K562 (cell line): Measurements from ENCODE around the gene RIOK3. TPM values are rescaled to one million over a fixed set of nuclear protein-coding genes. Genes with fewer than 3 reads are reported as not detected.

Experiments
- BCOR ChIP-seq: fragments of 450-650 bp; IDR thresholded peaks from 2 replicates; pipeline ENCODE4 v1.6.1; 2016
- GTF2A2 ChIP-seq: IDR thresholded peaks from 2 replicates; pipeline ENCODE4 v1.6.1; 2016; ENCODE audit warnings: mild to moderate bottlenecking, missing genetic modification characterization, missing compliant biosample characterization
- MAFF ChIP-seq: IDR thresholded peaks from 2 replicates; pipeline ENCODE4 v1.6.1; 2012; ENCODE audit warnings: low read length, improper control_type of control experiment
- MTF1 ChIP-seq: fragments of 250-450 bp; sonication (Bioruptor Pico); IDR thresholded peaks from 2 replicates; pipeline ENCODE4 v1.9.0; 2021; ENCODE audit warnings: moderate library complexity, mild to moderate bottlenecking, inconsistent platforms, borderline replicate concordance
- PTTG1 ChIP-seq: fragments of 450-650 bp; IDR thresholded peaks from 2 replicates; pipeline ENCODE4 v1.6.1; 2016; ENCODE audit warnings: low read depth, mild to moderate bottlenecking, missing genetic modification characterization, missing compliant biosample characterization
- RAD51 ChIP-seq: fragments of 450-650 bp; IDR thresholded peaks from 2 replicates; pipeline ENCODE4 v1.7.1; 2016; ENCODE audit warnings: low read depth, mild to moderate bottlenecking, borderline replicate concordance
- SAFB2 ChIP-seq: fragments of 200-400 bp; formaldehyde crosslinking; IDR thresholded peaks from 2 replicates; pipeline ENCODE4 v1.6.1; 2018; ENCODE audit warnings: borderline replicate concordance, low read length, low read depth, moderate library complexity; ENCODE audit not compliant: severe bottlenecking
- SNIP1 ChIP-seq: fragments of 450-650 bp; IDR thresholded peaks from 2 replicates; pipeline ENCODE4 v1.7.1; 2017; ENCODE audit warnings: low read depth, mild to moderate bottlenecking
- TCFL5 ChIP-seq: fragments of 250-450 bp; sonication (Bioruptor Pico); conservative IDR thresholded peaks from 2 replicates; pipeline ENCODE4 v1.6.1; 2021; ENCODE audit warnings: mild to moderate bottlenecking, moderate library complexity, matching md5 sums
- ZNF146 ChIP-seq: IDR thresholded peaks from one replicate; pipeline ENCODE4 v1.6.1; 2018; ENCODE audit warnings: missing compliant biosample characterization; ENCODE audit not compliant: unreplicated experiment
- ZNF217 ChIP-seq: sonication (generic); formaldehyde crosslinking; IDR thresholded peaks from 2 replicates; pipeline ENCODE4 v1.8.0; 2022; ENCODE audit warnings: mild to moderate bottlenecking, missing genetic modification reagents
- polyA plus RNA-seq, 8 experiments: library from polyadenylated mRNA; depleted of rRNA in 4 of 8; stranded (reverse) in 5 of 8; unstranded in 3 of 8; fragments of >200 nt; fragmentation: Nextera tagmentation in 2 of 8; fragmentation: Illumina TruSeq in 1 of 8; extraction: Ambion mirVana in 2 of 8; extraction: Trizol in 1 of 8; gene quantifications; 2 replicates each; pipeline versions ENCODE4 v1.2.1 to v1.2.3, GENCODE V29; 2011 to 2014; ENCODE audit warnings: inconsistent platforms in 1 of 8, missing spikeins in 1 of 8
- total RNA-seq, 7 experiments: library from RNA; depleted of rRNA in 6 of 7; stranded (reverse); fragments of >200 nt in 6 of 7; fragmentation: Illumina TruSeq in 2 of 7; extraction: Trizol in 2 of 7; gene quantifications; 2 replicates each; pipeline versions ENCODE4 v1.2.1 to v1.2.3, GENCODE V29; 2011 to 2021; ENCODE audit warnings: low replicate concordance in 1 of 7
- TF ChIP-seq, protein P1 (sequence below): fragments of 250-450 bp; sonication (Bioruptor Pico); IDR thresholded peaks from 2 replicates; pipeline ENCODE4 v1.4.0; 2020; ENCODE audit warnings: mild to moderate bottlenecking, moderate library complexity, borderline replicate concordance
- TF ChIP-seq, protein P2 (sequence below): fragments of 250-450 bp; sonication (Bioruptor Pico); IDR thresholded peaks from 2 replicates; pipeline ENCODE4 v1.5.0; 2021
- TF ChIP-seq, protein P3 (sequence below): fragments of 450-650 bp; IDR thresholded peaks from 2 replicates; pipeline ENCODE4 v1.6.1; 2016; ENCODE audit warnings: mild to moderate bottlenecking, moderate library complexity

Gene RIOK3
- total and polyA plus RNA-seq, 9 of the 15 experiments (the other 6 are each of a cell fraction or from before 2014, with no cell fraction given) = 21.4 to 89.5 (median 62.9) TPM

DNA sequence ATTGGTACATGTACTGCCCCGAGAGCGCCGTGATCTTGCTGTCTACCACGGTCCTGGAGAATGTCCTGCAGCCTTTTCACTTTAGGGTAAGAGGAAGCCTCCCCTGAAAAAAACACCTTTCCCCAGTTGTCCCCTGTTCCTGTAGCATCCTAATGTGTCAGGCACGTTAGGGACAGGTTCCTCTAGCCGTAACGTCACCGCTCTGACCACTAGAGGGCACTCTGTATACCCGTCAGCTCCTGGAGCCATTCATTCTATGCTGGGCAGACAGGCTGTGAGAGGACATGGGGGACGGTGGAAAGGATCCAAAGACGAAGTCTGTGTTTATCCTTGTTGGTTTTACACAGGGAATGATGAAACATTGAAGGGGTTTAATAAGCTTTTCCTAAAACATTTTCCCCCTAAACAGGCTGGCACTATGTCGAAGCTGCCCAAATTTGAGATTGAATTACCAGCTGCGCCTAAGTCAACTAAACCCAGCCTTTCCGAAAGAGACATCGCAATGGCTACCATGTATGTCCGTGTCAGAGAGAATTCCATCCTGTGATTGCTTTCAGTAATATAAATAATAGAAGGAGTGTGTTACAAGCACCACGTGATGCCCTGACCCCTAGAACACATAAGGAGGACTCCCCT lies 62.9 kb downstream of the RIOK3 start (continued):
- TF ChIP-seq, protein P1, sequence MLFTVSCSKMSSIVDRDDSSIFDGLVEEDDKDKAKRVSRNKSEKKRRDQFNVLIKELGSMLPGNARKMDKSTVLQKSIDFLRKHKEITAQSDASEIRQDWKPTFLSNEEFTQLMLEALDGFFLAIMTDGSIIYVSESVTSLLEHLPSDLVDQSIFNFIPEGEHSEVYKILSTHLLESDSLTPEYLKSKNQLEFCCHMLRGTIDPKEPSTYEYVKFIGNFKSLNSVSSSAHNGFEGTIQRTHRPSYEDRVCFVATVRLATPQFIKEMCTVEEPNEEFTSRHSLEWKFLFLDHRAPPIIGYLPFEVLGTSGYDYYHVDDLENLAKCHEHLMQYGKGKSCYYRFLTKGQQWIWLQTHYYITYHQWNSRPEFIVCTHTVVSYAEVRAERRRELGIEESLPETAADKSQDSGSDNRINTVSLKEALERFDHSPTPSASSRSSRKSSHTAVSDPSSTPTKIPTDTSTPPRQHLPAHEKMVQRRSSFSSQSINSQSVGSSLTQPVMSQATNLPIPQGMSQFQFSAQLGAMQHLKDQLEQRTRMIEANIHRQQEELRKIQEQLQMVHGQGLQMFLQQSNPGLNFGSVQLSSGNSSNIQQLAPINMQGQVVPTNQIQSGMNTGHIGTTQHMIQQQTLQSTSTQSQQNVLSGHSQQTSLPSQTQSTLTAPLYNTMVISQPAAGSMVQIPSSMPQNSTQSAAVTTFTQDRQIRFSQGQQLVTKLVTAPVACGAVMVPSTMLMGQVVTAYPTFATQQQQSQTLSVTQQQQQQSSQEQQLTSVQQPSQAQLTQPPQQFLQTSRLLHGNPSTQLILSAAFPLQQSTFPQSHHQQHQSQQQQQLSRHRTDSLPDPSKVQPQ (CRISPR knock-in tag) = no peak
- TF ChIP-seq PTTG1 (tag) (no peak), TCFL5 (CRISPR knock-in tag) (no peak), SAFB2 (no peak), GTF2A2 (no peak), BCOR (no peak), ZNF146 (CRISPR knock-in tag) (no peak), SNIP1 (no peak), RAD51 (no peak), MAFF (no peak), ZNF217 (CRISPR knock-in tag) (no peak), MTF1 (no peak)
- TF ChIP-seq, protein P2, sequence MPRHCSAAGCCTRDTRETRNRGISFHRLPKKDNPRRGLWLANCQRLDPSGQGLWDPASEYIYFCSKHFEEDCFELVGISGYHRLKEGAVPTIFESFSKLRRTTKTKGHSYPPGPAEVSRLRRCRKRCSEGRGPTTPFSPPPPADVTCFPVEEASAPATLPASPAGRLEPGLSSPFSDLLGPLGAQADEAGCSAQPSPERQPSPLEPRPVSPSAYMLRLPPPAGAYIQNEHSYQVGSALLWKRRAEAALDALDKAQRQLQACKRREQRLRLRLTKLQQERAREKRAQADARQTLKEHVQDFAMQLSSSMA = no peak
- TF ChIP-seq, protein P3, sequence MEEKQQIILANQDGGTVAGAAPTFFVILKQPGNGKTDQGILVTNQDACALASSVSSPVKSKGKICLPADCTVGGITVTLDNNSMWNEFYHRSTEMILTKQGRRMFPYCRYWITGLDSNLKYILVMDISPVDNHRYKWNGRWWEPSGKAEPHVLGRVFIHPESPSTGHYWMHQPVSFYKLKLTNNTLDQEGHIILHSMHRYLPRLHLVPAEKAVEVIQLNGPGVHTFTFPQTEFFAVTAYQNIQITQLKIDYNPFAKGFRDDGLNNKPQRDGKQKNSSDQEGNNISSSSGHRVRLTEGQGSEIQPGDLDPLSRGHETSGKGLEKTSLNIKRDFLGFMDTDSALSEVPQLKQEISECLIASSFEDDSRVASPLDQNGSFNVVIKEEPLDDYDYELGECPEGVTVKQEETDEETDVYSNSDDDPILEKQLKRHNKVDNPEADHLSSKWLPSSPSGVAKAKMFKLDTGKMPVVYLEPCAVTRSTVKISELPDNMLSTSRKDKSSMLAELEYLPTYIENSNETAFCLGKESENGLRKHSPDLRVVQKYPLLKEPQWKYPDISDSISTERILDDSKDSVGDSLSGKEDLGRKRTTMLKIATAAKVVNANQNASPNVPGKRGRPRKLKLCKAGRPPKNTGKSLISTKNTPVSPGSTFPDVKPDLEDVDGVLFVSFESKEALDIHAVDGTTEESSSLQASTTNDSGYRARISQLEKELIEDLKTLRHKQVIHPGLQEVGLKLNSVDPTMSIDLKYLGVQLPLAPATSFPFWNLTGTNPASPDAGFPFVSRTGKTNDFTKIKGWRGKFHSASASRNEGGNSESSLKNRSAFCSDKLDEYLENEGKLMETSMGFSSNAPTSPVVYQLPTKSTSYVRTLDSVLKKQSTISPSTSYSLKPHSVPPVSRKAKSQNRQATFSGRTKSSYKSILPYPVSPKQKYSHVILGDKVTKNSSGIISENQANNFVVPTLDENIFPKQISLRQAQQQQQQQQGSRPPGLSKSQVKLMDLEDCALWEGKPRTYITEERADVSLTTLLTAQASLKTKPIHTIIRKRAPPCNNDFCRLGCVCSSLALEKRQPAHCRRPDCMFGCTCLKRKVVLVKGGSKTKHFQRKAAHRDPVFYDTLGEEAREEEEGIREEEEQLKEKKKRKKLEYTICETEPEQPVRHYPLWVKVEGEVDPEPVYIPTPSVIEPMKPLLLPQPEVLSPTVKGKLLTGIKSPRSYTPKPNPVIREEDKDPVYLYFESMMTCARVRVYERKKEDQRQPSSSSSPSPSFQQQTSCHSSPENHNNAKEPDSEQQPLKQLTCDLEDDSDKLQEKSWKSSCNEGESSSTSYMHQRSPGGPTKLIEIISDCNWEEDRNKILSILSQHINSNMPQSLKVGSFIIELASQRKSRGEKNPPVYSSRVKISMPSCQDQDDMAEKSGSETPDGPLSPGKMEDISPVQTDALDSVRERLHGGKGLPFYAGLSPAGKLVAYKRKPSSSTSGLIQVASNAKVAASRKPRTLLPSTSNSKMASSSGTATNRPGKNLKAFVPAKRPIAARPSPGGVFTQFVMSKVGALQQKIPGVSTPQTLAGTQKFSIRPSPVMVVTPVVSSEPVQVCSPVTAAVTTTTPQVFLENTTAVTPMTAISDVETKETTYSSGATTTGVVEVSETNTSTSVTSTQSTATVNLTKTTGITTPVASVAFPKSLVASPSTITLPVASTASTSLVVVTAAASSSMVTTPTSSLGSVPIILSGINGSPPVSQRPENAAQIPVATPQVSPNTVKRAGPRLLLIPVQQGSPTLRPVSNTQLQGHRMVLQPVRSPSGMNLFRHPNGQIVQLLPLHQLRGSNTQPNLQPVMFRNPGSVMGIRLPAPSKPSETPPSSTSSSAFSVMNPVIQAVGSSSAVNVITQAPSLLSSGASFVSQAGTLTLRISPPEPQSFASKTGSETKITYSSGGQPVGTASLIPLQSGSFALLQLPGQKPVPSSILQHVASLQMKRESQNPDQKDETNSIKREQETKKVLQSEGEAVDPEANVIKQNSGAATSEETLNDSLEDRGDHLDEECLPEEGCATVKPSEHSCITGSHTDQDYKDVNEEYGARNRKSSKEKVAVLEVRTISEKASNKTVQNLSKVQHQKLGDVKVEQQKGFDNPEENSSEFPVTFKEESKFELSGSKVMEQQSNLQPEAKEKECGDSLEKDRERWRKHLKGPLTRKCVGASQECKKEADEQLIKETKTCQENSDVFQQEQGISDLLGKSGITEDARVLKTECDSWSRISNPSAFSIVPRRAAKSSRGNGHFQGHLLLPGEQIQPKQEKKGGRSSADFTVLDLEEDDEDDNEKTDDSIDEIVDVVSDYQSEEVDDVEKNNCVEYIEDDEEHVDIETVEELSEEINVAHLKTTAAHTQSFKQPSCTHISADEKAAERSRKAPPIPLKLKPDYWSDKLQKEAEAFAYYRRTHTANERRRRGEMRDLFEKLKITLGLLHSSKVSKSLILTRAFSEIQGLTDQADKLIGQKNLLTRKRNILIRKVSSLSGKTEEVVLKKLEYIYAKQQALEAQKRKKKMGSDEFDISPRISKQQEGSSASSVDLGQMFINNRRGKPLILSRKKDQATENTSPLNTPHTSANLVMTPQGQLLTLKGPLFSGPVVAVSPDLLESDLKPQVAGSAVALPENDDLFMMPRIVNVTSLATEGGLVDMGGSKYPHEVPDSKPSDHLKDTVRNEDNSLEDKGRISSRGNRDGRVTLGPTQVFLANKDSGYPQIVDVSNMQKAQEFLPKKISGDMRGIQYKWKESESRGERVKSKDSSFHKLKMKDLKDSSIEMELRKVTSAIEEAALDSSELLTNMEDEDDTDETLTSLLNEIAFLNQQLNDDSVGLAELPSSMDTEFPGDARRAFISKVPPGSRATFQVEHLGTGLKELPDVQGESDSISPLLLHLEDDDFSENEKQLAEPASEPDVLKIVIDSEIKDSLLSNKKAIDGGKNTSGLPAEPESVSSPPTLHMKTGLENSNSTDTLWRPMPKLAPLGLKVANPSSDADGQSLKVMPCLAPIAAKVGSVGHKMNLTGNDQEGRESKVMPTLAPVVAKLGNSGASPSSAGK = no peak
